Duodenal mucosa (tissue), 2 donors: ENCODE results near the gene HTT.

Experiments
- H3K27ac ChIP-seq: one replicate; pipeline ENCODE4 v1.7.0; 2013; ENCODE audit warnings: low read depth, low read length
- H3K27me3 ChIP-seq, 2 donors: one replicate each; pipeline ENCODE4 v1.7.0; 2013; ENCODE audit warnings: low read length in 2 of 2, control low read depth in 1 of 2; ENCODE audit not compliant: insufficient read depth in 2 of 2, control insufficient read depth in 1 of 2
- H3K36me3 ChIP-seq, 2 donors: one replicate each; pipeline ENCODE4 v1.7.0; 2013; ENCODE audit warnings: low read length in 2 of 2, control low read depth in 1 of 2; ENCODE audit not compliant: insufficient read depth in 2 of 2, control insufficient read depth in 1 of 2
- H3K4me1 ChIP-seq, 2 donors: one replicate each; pipeline ENCODE4 v1.7.0; 2013; ENCODE audit warnings: low read length in 2 of 2, control low read depth in 1 of 2; ENCODE audit not compliant: insufficient read depth in 2 of 2, control insufficient read depth in 1 of 2
- H3K4me3 ChIP-seq, 2 donors: one replicate each; pipeline ENCODE4 v1.7.0; 2013; ENCODE audit warnings: low read length in 2 of 2, low read depth in 1 of 2
- H3K9ac ChIP-seq, 2 donors: one replicate each; pipeline ENCODE4 v1.7.0; 2013; ENCODE audit warnings: low read length in 2 of 2, low read depth in 1 of 2
- H3K9me3 ChIP-seq, 2 donors: one replicate each; pipeline ENCODE4 v1.7.0; 2013; ENCODE audit warnings: low read length in 2 of 2, control low read depth in 1 of 2; ENCODE audit not compliant: control insufficient read depth in 1 of 2

HTT gene

DNA sequence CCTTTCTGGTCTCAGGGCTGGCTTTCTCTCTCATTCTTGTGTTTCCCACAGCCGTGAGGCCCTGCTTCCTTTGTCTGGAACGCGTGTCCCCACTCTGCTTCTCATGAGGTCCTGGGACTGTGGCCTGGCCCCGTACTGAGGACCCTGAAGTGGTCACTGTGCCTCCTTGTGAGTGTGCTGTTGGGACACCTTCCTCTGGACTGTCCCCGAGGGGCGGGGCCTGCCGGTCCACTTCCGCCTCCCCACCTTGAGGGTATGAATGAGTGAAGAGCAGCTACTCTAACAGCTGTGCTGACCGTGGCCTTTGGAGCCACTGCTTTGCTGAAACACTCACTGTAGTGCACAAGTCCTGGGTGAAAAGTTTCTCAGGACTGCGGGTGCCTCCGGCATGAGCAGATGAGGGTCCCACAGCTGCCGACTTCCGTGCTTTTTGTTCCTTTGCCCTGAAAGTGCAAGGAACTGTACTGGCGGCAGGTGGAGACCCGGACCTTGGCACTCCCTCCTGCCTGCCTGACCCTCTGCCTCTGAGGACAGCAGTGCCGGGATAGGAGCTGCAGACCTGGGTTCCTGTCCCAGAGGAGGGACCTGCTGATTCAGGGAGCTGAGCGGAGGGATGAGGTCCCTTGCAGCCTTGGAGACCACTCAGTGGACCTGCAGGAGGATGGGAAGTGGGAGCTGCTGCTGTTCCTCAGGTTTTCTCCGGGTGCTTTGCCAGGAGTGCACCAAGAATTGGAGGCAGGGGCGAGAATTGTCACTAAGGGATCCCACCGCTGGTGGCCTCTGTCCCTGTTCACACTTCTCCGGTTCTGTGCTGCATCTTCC lies 38.1 kb upstream of the HTT start:
- Histone ChIP-seq H3K9ac (no peak overlapping the region), H3K27ac (no peak overlapping the region), H3K9me3 (no peaks in the 10 kb centered on the region)

DNA sequence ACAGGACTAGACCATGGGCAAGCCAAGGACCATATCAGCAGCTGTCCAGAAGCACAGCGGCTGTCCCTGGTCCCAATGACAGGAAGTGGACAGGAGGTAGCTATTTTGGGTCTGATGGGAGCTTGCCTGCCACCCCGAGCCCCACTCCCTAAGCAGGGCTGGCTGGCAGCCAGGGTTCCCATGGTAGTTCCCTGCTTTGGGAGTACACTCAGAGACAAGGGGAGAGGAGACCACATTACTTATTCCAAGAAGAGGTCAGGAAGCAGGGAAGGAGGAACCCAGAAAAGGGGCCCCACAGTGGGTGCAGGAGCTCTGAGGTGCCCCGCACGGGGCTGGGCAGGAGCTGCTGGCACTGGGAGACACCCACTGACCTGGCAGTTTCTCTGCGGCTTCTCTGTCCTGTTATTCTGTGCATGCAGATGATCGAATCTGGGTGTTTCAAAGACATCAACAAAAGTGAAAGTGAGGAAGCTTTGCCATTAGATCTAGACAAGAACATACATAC lies 36.5 kb upstream of the HTT start:
- H3K27ac ChIP-seq = no peak overlapping the region

More for the DNA sequence above, 38.1 kb upstream of the HTT start:
- no peaks in the 10 kb centered on the region for H3K36me3 ChIP-seq
- H3K4me1 ChIP-seq = peaks cover 17 to 32% of the 10 kb centered on the region in 2 donors
- H3K4me3 ChIP-seq = no peak overlapping the region
- no peaks in the 10 kb centered on the region for H3K27me3 ChIP-seq

DNA sequence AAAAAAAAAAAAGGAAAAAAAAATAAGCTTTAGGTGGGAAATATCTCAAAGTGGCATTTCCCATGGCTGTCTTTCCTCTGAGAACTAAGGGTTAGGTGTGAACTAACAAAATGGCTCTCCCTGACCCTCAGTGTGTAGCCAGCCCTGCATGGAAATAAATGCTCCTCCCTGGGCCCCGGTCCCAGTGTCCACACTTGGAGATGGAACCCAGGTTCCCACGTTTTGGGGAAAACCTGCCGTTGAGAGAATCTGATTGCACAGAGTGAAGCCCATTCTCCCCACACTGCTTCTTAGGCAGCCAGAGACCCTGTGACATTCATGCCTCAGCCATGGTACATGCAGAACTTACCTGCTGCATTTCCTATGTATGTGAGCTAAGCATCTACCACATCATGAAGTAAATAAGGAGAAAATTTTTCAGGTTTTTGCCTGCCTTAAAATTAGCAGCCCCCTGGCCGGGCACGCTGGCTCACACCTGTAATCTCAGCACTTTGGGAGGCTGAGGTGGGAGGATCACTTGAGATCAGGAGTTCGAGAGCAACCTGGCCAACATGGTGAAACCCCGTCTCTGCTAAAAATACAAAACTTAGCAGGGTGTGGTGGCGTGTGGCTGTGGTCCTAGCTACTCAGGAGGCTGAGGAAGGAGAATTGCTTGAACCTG lies 34.6 kb upstream of the HTT start:
- Histone ChIP-seq H3K27me3 (no peaks in the 10 kb centered on the region), H3K27ac (no peak overlapping the region), H3K36me3 (no peaks in the 10 kb centered on the region), H3K9ac (no peak overlapping the region), H3K4me3 (no peak overlapping the region), H3K4me1 (peaks cover 30 to 46% of the 10 kb centered on the region in 2 donors), H3K9me3 (no peaks in the 10 kb centered on the region)

More for the DNA sequence above, 36.5 kb upstream of the HTT start:
- peaks cover 25 to 41% of the 10 kb centered on the region in 2 donors for H3K4me1 ChIP-seq
- H3K9me3 ChIP-seq = no peaks in the 10 kb centered on the region
- H3K9ac ChIP-seq = no peak overlapping the region
- H3K4me3 ChIP-seq = peak overlapping the region; percentile 34 to 35
- no peaks in the 10 kb centered on the region for H3K27me3 ChIP-seq
- no peaks in the 10 kb centered on the region for H3K36me3 ChIP-seq

DNA sequence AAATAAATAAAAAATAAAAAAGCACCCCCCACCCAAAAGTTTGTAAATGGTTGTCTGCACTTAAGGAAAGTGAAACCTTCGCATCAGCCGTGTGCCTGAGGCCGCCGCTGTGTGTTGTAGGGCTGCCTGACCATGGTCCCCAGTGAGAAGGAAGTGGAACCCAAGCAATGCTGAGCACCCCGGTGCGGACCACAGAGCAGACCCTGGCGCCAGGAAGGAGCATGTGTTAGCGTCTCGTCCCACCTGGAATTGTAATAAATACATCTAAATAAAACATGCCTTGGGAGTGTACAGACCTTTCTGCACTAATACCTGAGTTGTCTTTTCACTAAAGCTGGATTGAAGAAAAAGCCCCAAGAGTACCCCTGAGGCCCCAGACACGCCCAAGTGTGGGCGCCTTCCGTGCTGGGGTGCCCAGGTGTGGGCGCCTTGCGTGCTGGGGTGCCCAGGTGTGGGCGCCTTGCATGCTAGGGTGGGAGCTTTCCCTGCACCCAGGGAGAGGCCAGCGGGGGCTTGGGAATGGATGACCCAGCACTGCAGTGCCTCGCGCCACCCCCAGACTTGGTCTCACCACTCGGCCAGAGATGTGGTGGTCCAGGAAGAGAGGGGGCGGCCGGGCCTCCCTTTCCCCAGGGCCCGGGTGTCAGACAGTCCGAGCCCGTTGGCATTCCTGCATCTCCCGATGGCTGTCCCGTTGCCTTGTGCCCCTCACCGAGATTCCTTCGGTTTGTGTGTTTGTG lies 33.9 kb upstream of the HTT start:
- Histone ChIP-seq H3K4me1 (peaks cover 38 to 53% of the 10 kb centered on the region in 2 donors), H3K36me3 (no peaks in the 10 kb centered on the region), H3K9me3 (no peaks in the 10 kb centered on the region), H3K4me3 (peak overlapping the region; percentile 71 to 72), H3K27me3 (no peaks in the 10 kb centered on the region), H3K9ac (peak overlapping the region; percentile 49 to 76), H3K27ac (no peak overlapping the region)

DNA sequence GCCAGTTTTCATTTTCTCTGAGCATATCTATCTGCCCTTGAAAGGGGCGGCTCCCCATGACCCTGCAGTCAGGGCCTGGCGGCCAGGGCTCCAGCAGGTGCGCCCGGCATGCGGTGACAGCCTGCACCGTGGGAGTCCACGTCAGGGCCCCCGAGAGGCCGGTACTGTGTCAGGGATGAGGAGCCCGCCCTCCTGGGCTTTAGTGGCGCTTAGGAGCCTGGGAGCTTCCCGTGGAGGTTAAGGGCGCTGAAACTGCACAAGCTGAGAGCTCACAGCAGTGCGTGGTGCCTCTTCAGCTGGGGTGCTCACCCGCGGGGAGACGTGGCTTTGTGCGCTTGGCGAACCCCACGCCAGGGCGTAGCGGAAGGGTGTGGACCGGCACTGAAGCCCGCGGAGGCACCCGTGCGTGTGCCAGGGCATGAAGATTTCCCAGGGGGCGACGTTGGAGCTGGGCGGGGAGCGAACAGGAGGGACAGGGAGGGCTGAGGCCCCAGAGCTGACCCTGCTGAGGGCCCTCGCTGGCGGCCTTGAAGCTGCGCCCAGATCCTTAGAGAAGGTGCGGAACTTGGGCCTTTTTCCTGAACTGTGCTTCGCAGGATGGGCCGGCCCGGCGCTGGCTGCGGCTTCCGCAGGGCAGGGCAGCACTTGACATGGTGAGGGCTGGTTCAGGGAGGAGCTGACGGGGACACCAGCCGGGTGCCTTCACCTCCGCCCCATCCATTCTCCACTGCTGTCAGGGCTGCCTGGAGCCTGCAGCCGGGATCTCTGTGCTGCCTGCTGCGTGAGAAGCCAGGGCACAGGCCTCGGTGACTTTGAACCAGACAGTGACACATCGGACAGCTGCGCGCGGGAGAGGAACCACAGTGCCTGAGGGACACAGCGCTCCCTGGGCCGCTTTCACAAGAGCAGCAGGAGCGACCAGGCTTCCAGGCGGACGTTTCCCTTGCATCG lies 33.0 kb upstream of the HTT start:
- H3K4me3 ChIP-seq = peak overlapping the region; percentile 71 to 72
- peaks cover 37 to 52% of the 10 kb centered on the region in 2 donors for H3K4me1 ChIP-seq
- H3K9me3 ChIP-seq = no peaks in the 10 kb centered on the region
- H3K27me3 ChIP-seq = no peaks in the 10 kb centered on the region
- no peak overlapping the region for H3K27ac ChIP-seq
- H3K36me3 ChIP-seq = no peaks in the 10 kb centered on the region
- H3K9ac ChIP-seq = peak overlapping the region; percentile 49 to 76

DNA sequence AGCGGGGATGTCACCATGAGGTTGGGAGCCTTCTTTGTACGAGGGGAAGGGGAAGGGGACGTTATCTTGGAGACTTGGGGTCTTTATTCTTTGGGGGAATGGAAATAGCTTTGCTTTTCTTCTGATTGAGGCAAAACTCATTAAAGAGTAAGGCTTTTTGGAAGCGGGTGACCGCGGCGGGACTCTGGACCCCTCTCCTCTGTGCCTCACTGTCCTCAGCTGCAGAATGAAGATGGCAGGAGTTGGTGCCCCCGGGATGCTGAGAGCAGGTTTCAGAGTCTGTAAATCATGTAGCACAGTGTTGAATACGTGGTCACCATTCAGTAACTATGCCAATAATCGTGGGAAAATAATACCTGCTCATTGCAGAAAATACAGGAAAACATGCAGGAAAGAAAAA lies 32.3 kb upstream of the HTT start:
- Histone ChIP-seq H3K36me3 (no peaks in the 10 kb centered on the region), H3K9me3 (no peaks in the 10 kb centered on the region), H3K4me1 (peaks cover 34 to 45% of the 10 kb centered on the region in 2 donors), H3K27ac (no peak overlapping the region), H3K4me3 (peak overlapping the region; percentile 71 to 72), H3K27me3 (no peaks in the 10 kb centered on the region), H3K9ac (peak overlapping the region; percentile 49 to 76)

DNA sequence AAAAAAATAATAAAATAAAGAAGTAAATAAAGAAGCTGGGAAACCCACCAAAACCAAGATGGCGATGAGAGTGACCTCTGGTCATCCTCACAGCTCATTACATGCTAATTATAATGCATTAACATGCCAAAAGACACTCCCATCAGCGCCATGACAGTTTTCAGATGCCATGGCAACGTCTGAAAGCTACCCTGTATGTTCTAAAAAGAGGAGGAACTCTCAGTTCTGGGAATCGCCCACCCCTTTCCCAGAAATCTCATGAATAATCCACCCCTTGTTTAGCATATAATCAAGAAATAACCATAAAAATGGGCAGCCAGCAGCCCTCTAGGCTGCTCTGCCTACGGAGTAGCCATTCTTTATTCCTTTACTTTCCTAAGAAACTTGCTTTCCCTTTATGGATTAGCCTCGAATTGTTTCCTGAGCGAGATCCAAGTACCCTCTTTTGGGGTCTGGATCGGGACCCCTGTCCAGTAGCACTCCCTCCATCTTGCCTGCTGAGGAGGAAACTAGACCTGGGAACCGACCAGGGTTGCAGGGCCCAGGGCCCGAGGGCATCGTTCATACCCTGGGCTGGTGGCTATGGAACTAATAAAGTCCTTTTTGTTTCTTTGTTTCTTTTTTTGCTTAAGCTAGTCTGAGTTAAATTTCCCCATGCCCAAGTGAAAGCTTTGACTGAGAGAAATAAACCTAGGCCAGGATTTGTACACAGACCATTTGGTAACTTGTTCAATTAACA lies 31.0 kb upstream of the HTT start:
- Histone ChIP-seq H3K4me3 (no peak overlapping the region), H3K27me3 (no peaks in the 10 kb centered on the region), H3K4me1 (peaks cover 23 to 32% of the 10 kb centered on the region in 2 donors), H3K9ac (no peak overlapping the region), H3K9me3 (no peaks in the 10 kb centered on the region), H3K36me3 (no peaks in the 10 kb centered on the region), H3K27ac (no peak overlapping the region)

DNA sequence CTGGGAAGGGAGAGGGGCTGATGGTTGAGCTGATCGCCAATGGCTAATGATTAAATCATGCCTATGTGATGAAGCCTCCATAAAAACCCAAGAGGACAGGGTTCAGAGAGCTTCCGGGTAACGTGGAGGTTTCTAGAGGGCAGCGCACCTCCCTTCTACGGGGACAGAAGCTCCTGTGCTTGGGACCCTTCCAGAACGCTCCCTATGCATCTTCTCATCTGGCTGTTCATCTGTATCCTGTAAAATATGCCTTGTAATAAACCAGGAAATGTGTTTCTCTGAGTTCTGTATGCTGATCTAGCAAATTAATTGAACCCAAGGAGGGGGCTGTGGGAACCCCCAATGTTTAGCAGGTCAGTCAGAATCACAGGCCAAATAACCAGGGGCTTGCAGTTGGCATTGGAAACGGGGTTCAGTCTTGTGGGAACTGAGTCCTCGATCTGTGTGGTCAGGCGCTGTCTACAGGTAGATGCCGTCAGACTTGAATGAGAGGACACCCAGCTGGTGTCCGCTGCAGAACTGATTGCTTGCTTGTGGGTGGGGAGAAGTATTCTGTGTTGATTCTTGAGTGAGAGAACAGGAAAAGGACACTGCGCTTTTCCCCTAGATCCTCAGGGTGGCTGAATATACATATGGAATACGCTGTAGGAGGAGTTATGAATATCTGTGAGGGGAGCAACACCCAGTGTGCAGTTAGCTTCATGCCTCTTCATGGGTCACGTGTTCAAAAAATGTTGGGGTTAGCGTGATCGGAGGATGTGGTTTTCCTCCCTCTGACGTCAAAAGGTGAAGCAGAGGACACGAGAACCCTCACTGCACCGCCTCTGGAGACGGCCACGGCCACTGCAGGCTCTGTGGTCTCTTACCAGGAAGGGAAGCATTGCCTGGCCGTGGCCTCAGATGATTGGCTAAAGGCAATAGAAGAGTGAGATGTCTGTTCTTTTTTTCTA lies 29.3 kb upstream of the HTT start:
- H3K4me3 ChIP-seq = peak overlapping the region in 1 of 2 donors; percentile 4
- no peaks in the 10 kb centered on the region for H3K9me3 ChIP-seq
- no peak overlapping the region for H3K9ac ChIP-seq
- H3K36me3 ChIP-seq = no peaks in the 10 kb centered on the region
- no peak overlapping the region for H3K27ac ChIP-seq
- peaks cover 22 to 27% of the 10 kb centered on the region in 2 donors for H3K4me1 ChIP-seq
- no peaks in the 10 kb centered on the region for H3K27me3 ChIP-seq
